Mesenchymal stem cell (in vitro differentiated cells and primary cell): ENCODE data around the gene SH3BGRL3.
"Not testable (repeated sequence)": the region's sequence is repeated elsewhere in the genome, so short reads cannot be mapped to it uniquely, and the experiment has no call there.

ENCODE experiments used
- DNase-seq: peaks from one replicate; pipeline ENCODE4 v3.0.0-alpha.2; 2013
- H2AFZ ChIP-seq: one replicate; pipeline ENCODE4 v1.6.1; 2013; ENCODE audit warnings: low read depth, mild to moderate bottlenecking, control low read depth, inconsistent platforms, low read length, moderate library complexity
- H2AK5ac ChIP-seq: 2 replicates; pipeline ENCODE4 v1.6.1; 2013; ENCODE audit warnings: low read length, moderate library complexity, mild to moderate bottlenecking, inconsistent platforms; ENCODE audit not compliant: severe bottlenecking
- H2BK120ac ChIP-seq: one replicate; pipeline ENCODE4 v1.6.1; 2013; ENCODE audit warnings: low read depth, mild to moderate bottlenecking, inconsistent platforms, low read length, moderate library complexity
- H2BK12ac ChIP-seq, 2 experiments: one replicate each; pipeline ENCODE4 v1.6.1; 2013; ENCODE audit warnings: inconsistent platforms in 2 of 2, low read length in 2 of 2, mild to moderate bottlenecking in 2 of 2, moderate library complexity in 2 of 2, control low read depth in 1 of 2
- H2BK15ac ChIP-seq: one replicate; pipeline ENCODE4 v1.6.1; 2013; ENCODE audit warnings: mild to moderate bottlenecking, low read depth, inconsistent platforms; ENCODE audit not compliant: poor library complexity, severe bottlenecking
- H2BK5ac ChIP-seq: 2 replicates; pipeline ENCODE4 v1.6.1; 2013; ENCODE audit warnings: low read depth, mild to moderate bottlenecking, low read length, control low read depth, inconsistent platforms; ENCODE audit not compliant: poor library complexity, severe bottlenecking
- H3K14ac ChIP-seq, 2 experiments: one replicate each; pipeline ENCODE4 v1.6.1; 2013; ENCODE audit warnings: inconsistent platforms in 2 of 2, low read length in 2 of 2, control low read depth in 1 of 2, mild to moderate bottlenecking in 1 of 2, moderate library complexity in 1 of 2
- H3K18ac ChIP-seq, 2 experiments: one replicate each; pipeline ENCODE4 v1.6.1; 2013; ENCODE audit warnings: inconsistent platforms in 2 of 2, low read length in 2 of 2, control low read depth in 1 of 2, low read depth in 1 of 2, mild to moderate bottlenecking in 1 of 2
- H3K23ac ChIP-seq, 2 experiments: one replicate each; pipeline ENCODE4 v1.6.1; 2013; ENCODE audit warnings: inconsistent platforms in 2 of 2, low read length in 2 of 2, mild to moderate bottlenecking in 2 of 2, moderate library complexity in 2 of 2, control low read depth in 1 of 2
- H3K27ac ChIP-seq: 2 replicates; pipeline ENCODE4 v1.5.1; 2013; ENCODE audit warnings: mild to moderate bottlenecking, moderate library complexity, low read length, control low read depth, inconsistent platforms; ENCODE audit not compliant: poor library complexity, severe bottlenecking
- H3K27me3 ChIP-seq, 2 experiments: 2 replicates each; pipeline versions ENCODE4 v1.6.1 to v1.7.0; 2013; ENCODE audit warnings: low read length in 2 of 2, mild to moderate bottlenecking in 2 of 2, moderate library complexity in 2 of 2, control low read depth in 1 of 2, inconsistent platforms in 1 of 2; ENCODE audit not compliant: control insufficient read depth in 1 of 2, insufficient read depth in 1 of 2
- H3K36me3 ChIP-seq, 2 experiments: 2 replicates each; pipeline versions ENCODE4 v1.6.1 to v1.7.0; 2013; ENCODE audit warnings: low read length in 2 of 2, control low read depth in 1 of 2, inconsistent platforms in 1 of 2, low read depth in 1 of 2, mild to moderate bottlenecking in 1 of 2; ENCODE audit not compliant: insufficient read depth in 2 of 2, control insufficient read depth in 1 of 2
- H3K4ac ChIP-seq, 2 experiments: one replicate each; pipeline ENCODE4 v1.6.1; 2013; ENCODE audit warnings: inconsistent platforms in 2 of 2, low read length in 2 of 2, mild to moderate bottlenecking in 2 of 2, moderate library complexity in 2 of 2, control low read depth in 1 of 2, low read depth in 1 of 2
- H3K4me1 ChIP-seq: 2 replicates; pipeline ENCODE4 v1.6.1; 2013; ENCODE audit warnings: low read depth, low read length, control low read depth; ENCODE audit not compliant: control insufficient read depth, insufficient read depth
- H3K4me2 ChIP-seq: 2 replicates; pipeline ENCODE4 v1.6.1; 2013; ENCODE audit warnings: low read length, mild to moderate bottlenecking, inconsistent platforms; ENCODE audit not compliant: poor library complexity, severe bottlenecking
- H3K4me3 ChIP-seq, 2 experiments: 2 replicates each; pipeline versions ENCODE4 v1.5.1 to v1.7.0; 2013; ENCODE audit warnings: low read length in 2 of 2, mild to moderate bottlenecking in 2 of 2, control low read depth in 1 of 2, low read depth in 1 of 2; ENCODE audit not compliant: insufficient read depth in 1 of 2
- H3K79me1 ChIP-seq: replicated peaks from 2 replicates; pipeline ENCODE4 v1.6.1; 2013; ENCODE audit warnings: mild to moderate bottlenecking, control low read depth, low read length, inconsistent platforms; ENCODE audit not compliant: poor library complexity, severe bottlenecking
- H3K9ac ChIP-seq: 2 replicates; pipeline ENCODE4 v1.7.0; 2013; ENCODE audit warnings: mild to moderate bottlenecking, low read length, moderate library complexity
- H3K9me3 ChIP-seq: 2 replicates; pipeline ENCODE4 v1.7.0; 2013; ENCODE audit warnings: mild to moderate bottlenecking, low read length; ENCODE audit not compliant: control insufficient read depth
- H4K8ac ChIP-seq: one replicate; pipeline ENCODE4 v1.6.1; 2013; ENCODE audit warnings: inconsistent platforms, mild to moderate bottlenecking, low read length, moderate library complexity
- H4K91ac ChIP-seq: one replicate; pipeline ENCODE4 v1.6.1; 2013; ENCODE audit warnings: mild to moderate bottlenecking, low read length, inconsistent platforms
- WGBS: methylation state at CpG from one replicate; pipeline ENCODE4 v1.1.7; 2013; ENCODE audit warnings: mixed read lengths; 5-methylcytosine and 5-hydroxymethylcytosine counted together

SH3BGRL3 gene

DNA sequence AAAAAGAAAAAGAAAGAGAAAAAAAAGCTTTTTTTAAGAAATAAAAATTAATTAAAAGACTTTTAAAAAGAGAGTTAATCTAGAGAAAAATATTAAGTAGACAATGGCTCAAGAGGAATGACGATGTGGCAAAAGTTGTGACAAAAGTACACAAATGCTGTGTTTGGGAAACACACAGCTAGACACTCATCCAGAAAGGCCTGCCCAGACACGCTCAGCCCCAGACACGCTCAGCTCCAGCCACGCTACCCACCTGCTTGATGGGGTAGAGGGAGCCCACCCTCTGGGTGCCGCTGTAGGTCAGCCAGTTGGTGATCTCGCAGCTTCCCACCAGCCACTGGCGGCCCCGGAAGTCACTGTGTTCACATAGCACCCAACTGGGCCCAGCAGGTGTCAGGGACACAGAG lies 48.1 kb downstream of the SH3BGRL3 start:
- Histone ChIP-seq H3K9me3 (no peaks in the 10 kb centered on the region), H3K9ac (no peak overlapping the region), H3K27ac (no peak overlapping the region), H3K4me2 (no peak overlapping the region), H2BK15ac (no peak overlapping the region), H3K4me1 (peaks cover 4% of the 10 kb centered on the region), H3K18ac (no peak overlapping the region), H3K4ac (no peak overlapping the region), H2AK5ac (no peak overlapping the region), H2AFZ (no peak overlapping the region), H2BK5ac (no peak overlapping the region), H2BK12ac (peak overlapping the region in 1 of 2 experiments; percentile 6), H3K79me1 (no peaks in the 10 kb centered on the region), H3K4me3 (no peak overlapping the region), H4K91ac (no peak overlapping the region), H3K27me3 (peaks cover 6 to 15% of the 10 kb centered on the region in 2 experiments), H4K8ac (no peak overlapping the region), H3K36me3 (no peaks in the 10 kb centered on the region), H2BK120ac (no peak overlapping the region), H3K23ac (no peak overlapping the region), H3K14ac (no peak overlapping the region)
- no peak for DNase-seq
- WGBS = 74% methylated on average over 8 of the region's 8 CpGs

DNA sequence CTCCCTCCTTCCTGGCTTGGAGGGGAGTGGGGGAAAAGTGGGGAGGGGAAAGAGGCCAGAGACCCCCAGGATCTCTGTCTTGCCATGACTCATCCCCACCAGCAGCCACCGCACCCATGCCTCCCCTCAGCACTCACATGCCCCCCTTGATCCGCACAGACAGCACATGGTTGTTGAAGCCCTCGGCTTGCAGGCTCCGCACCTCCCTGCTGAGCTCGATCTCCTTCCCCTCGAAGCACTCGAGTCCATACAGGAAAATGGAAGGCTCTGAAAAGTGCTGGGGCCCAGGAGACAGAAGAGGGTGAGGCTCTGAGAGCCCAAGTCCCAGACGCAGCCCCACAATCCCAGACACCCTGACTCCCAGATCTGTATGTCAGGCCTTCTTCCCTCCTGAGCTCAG lies 48.7 kb downstream of the SH3BGRL3 start:
- no peak overlapping the region for H3K9ac ChIP-seq
- H2BK120ac ChIP-seq = no peak overlapping the region
- H2AK5ac ChIP-seq = no peak overlapping the region
- no peak overlapping the region for H3K4me2 ChIP-seq
- H3K27ac ChIP-seq = no peak overlapping the region
- peaks cover 6 to 15% of the 10 kb centered on the region in 2 experiments for H3K27me3 ChIP-seq
- 93% methylated on average over 8 of the region's 8 CpGs for WGBS
- H3K4me3 ChIP-seq = no peak overlapping the region
- H2BK5ac ChIP-seq = no peak overlapping the region
- no peaks in the 10 kb centered on the region for H3K36me3 ChIP-seq
- peaks cover 4% of the 10 kb centered on the region for H3K4me1 ChIP-seq
- H4K8ac ChIP-seq = no peak overlapping the region
- no peak overlapping the region for H2BK15ac ChIP-seq
- H2BK12ac ChIP-seq = no peak overlapping the region
- no peak for DNase-seq
- H3K9me3 ChIP-seq = no peaks in the 10 kb centered on the region
- H3K23ac ChIP-seq = no peak overlapping the region
- H3K14ac ChIP-seq = no peak overlapping the region
- H2AFZ ChIP-seq = no peak overlapping the region
- H4K91ac ChIP-seq = no peak overlapping the region
- H3K79me1 ChIP-seq = no peaks in the 10 kb centered on the region
- no peak overlapping the region for H3K4ac ChIP-seq
- no peak overlapping the region for H3K18ac ChIP-seq

DNA sequence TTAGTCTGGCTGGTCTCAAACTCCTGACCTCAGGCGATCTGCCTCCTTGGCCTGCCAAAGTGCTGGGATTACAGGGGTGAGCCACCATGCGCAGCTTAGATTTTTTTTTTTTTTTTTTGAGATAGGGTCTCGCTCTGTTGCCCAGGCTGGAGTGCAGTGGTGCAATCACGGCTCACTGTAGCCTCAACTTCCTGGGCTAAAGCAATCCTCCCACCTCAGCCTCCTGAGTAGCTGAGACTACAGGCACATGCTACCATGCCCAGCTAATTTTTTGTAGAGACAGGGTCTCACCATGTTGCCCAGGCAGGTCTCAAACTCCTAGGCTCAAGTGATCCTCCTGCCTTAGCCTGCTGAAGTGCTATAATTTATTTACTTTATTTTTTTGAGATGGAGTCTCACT lies 49.5 kb downstream of the SH3BGRL3 start:
- not testable (repeated sequence) for H2BK12ac ChIP-seq, H4K8ac ChIP-seq, H4K91ac ChIP-seq, H2BK15ac ChIP-seq, H3K23ac ChIP-seq, H2AK5ac ChIP-seq, H2BK120ac ChIP-seq, H3K4ac ChIP-seq, H3K4me2 ChIP-seq, H3K4me3 ChIP-seq, H3K9ac ChIP-seq, H3K27me3 ChIP-seq, H2BK5ac ChIP-seq, H2AFZ ChIP-seq, H3K14ac ChIP-seq, H3K36me3 ChIP-seq, H3K9me3 ChIP-seq, DNase-seq, H3K4me1 ChIP-seq, H3K18ac ChIP-seq, H3K27ac ChIP-seq, H3K79me1 ChIP-seq
- WGBS = 92% methylated on average over 4 of the region's 4 CpGs

DNA sequence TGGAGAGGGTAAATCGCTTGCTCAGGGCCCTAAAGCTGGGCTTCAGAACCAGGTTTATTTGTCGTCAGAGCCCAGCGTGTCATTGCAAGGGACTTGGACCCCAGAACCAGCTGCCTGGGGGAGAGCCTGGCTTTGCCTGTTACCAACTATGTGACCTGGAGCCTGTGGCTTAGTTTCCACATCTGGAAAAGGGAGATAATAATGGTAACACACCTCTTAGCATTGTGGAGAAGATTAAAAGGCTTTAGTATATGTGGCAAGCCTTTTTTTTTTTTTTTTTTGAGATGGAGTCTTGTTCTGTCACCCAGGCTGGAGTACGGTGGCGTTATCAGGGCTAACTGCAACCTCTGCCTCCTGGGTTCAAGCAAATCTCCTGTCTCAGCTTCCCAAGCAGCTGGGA lies 50.4 kb downstream of the SH3BGRL3 start:
- Histone ChIP-seq H3K79me1 (no peaks in the 10 kb centered on the region), H2BK12ac (no peak overlapping the region), H3K9ac (no peak overlapping the region), H3K4me3 (no peak overlapping the region), H3K18ac (no peak overlapping the region), H2BK120ac (no peak overlapping the region), H3K4me2 (no peak overlapping the region), H3K27me3 (peaks cover 7 to 9% of the 10 kb centered on the region in 2 experiments), H2AK5ac (no peak overlapping the region), H2AFZ (no peak overlapping the region), H2BK5ac (no peak overlapping the region), H3K4ac (no peak overlapping the region), H3K27ac (no peak overlapping the region), H3K9me3 (no peaks in the 10 kb centered on the region), H3K14ac (no peak overlapping the region), H3K4me1 (peaks cover 4% of the 10 kb centered on the region), H4K8ac (no peak overlapping the region), H4K91ac (no peak overlapping the region), H2BK15ac (no peak overlapping the region), H3K23ac (no peak overlapping the region), H3K36me3 (no peaks in the 10 kb centered on the region)
- WGBS = 96% methylated on average over 3 of the region's 5 CpGs
- DNase-seq = no peak
